Measurements from ENCODE around the gene SH2D3A.
"Not testable (repeated sequence)": the region's sequence is repeated elsewhere in the genome, so short reads cannot be mapped to it uniquely, and the experiment has no call there.

SH2D3A gene

DNA sequence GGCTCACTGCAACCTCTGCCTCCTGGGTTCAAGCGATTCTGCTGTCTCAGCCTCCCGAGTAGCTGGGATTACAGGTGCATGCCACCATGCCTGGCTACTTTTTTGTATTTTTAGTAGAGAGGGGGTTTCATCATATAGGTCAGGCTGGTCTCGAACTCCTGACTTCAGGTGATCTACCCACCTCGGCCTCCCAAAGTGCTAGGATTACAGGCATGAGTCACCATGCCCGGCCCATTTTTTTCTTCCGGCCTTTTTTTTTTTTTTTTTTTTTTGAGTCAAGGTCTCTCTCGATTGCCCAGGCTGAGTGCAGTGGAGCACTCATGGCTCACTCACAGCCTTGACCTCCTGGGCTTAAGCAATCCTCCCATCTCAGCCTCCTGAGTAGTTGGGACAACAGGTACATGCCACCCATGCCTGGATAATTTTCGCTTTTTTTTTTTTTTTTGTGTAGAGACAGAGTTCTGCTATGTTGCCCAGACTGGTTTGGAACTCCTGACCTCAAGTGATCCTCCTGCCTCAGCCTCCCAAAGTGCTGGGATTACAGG lies 4.9 kb downstream of the SH2D3A start:
- H3K4me3 ChIP-seq (ENCODE audit: low read depth, low read length); H3K36me3 ChIP-seq (ENCODE audit: control insufficient read depth in 2 of 2, insufficient read depth in 1 of 2, low read length in 2 of 2); H3K4me1 ChIP-seq (ENCODE audit: control insufficient read depth, insufficient read depth, low read length); H3K27ac ChIP-seq (ENCODE audit: extremely low read depth, low read depth, low read length); CTCF ChIA-PET; H3K9me3 ChIP-seq (ENCODE audit: control insufficient read depth, insufficient read depth, low read depth, low read length): not testable (repeated sequence)
- POLR2A ChIA-PET = interaction anchor here (1.0 kb wide), 1 partner anchor 24 kb away, joined by 4 read pairs; the partner anchor contains the start of gene GPR108
- TF ChIP-seq ZNF362 (tag by site-specific recombination; IDR thresholded peaks at IDR 0.05) (0 out of 2 replicates have a peak, but pooled peaks have one; percentile 28), ZBTB17 (tag by site-specific recombination; IDR thresholded peaks at IDR 0.05) (0 out of 2 replicates have a peak, but pooled peaks have one; percentile 19), SP7 (tag by site-specific recombination; IDR thresholded peaks at IDR 0.05) (peak; percentile 29; the same call in 1 of the 2 replicates)

- ChIA-PET POLR2A (interaction anchor here (1.0 to 1.1 kb wide), 2 partner anchors 23 to 336 kb away, joined by 3 to 4 read pairs; partner anchors contain the start of genes GPR108 and KHSRP), CTCF (interaction anchor here (1.0 kb wide), 1 partner anchor 8 kb away, joined by 4 read pairs; no protein-coding TSS in a partner anchor)
- H3K4me1 ChIP-seq (ENCODE audit: control insufficient read depth, insufficient read depth, low read length) = no peaks in the 10 kb centered on the region
- H3K9me3 ChIP-seq (ENCODE audit: control insufficient read depth, insufficient read depth, low read depth, low read length) = no peaks in the 10 kb centered on the region
- TF ChIP-seq ZNF48 (tag by site-specific recombination; IDR thresholded peaks at IDR 0.05) (no peak), ZNF791 (tag by site-specific recombination; IDR thresholded peaks at IDR 0.05) (no peak), ZNF76 (tag by site-specific recombination; IDR thresholded peaks at IDR 0.05; ENCODE audit: borderline replicate concordance, low read depth) (peak; percentile 77; the same call in 1 of the 2 replicates), KLF16 (tag by site-specific recombination; IDR thresholded peaks at IDR 0.05) (no peak), RBAK (tag by site-specific recombination; IDR thresholded peaks at IDR 0.05) (peak; percentile 96)
- no peaks in the 10 kb centered on the region; a peak in 1 of 3 replicates for H3K36me3 ChIP-seq (ENCODE audit: control insufficient read depth in 2 of 2, insufficient read depth in 1 of 2, low read length in 2 of 2)
- H3K27ac ChIP-seq (ENCODE audit: extremely low read depth, low read depth, low read length) = no peak overlapping the region
- no peak overlapping the region for H3K4me3 ChIP-seq (ENCODE audit: low read depth, low read length)
These were observed 6.1 kb downstream of the SH2D3A start for GRCh38 chr19:6761053-6761676.

DNA sequence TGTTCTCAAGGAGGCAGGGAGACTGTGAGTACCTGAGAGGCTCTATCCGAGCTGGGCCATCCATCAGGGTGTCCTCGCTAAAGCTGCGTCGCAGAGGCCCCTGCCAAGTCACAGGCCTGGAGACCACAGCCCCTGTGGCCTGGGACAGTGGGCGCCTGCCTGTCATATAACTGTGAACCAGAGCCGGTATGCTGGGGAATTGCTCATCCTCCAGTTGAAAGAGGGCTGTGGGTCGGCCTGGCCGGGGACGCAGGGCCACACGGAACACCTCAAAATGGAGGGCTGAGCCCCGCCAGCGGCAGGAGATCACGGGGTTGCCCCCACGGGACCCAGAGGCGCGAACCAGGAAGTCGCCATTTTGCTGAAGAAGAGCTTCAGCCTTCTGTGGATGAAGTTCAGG lies 6.6 kb downstream of the SH2D3A start:
- ChIA-PET CTCF (interaction anchor here (0.8 to 1.0 kb wide), 2 partner anchors 8 to 103 kb away, joined by 4 read pairs; no protein-coding TSS in a partner anchor), POLR2A (interaction anchor here (1.1 kb wide), 1 partner anchor 336 kb away, joined by 3 read pairs; the partner anchor contains the start of gene KHSRP)
- no peaks in the 10 kb centered on the region; a peak in 1 of 3 replicates for H3K36me3 ChIP-seq (ENCODE audit: control insufficient read depth in 2 of 2, insufficient read depth in 1 of 2, low read length in 2 of 2)
- no peaks in the 10 kb centered on the region for H3K4me1 ChIP-seq (ENCODE audit: control insufficient read depth, insufficient read depth, low read length)
- no peaks in the 10 kb centered on the region for H3K9me3 ChIP-seq (ENCODE audit: control insufficient read depth, insufficient read depth, low read depth, low read length)
- H3K27ac ChIP-seq (ENCODE audit: extremely low read depth, low read depth, low read length) = no peak overlapping the region
- H3K4me3 ChIP-seq (ENCODE audit: low read depth, low read length) = no peak overlapping the region
- TF ChIP-seq ZNF623 (tag by site-specific recombination; IDR thresholded peaks at IDR 0.05) (no peak), ZNF792 (tag by site-specific recombination; IDR thresholded peaks at IDR 0.05) (no peak), ZNF155 (tag by site-specific recombination; IDR thresholded peaks at IDR 0.05) (no peak), ZNF112 (tag by site-specific recombination; IDR thresholded peaks at IDR 0.05) (no peak), KLF16 (tag by site-specific recombination; IDR thresholded peaks at IDR 0.05) (no peak), TRIM28 (IDR thresholded peaks at IDR 0.05; ENCODE audit: borderline replicate concordance, low read length) (no peak), ZNF433 (tag by site-specific recombination; IDR thresholded peaks at IDR 0.05; ENCODE audit: low read depth) (no peak), OSR2 (tag by site-specific recombination; IDR thresholded peaks at IDR 0.05) (no peak), ZNF280C (tag by site-specific recombination; IDR thresholded peaks at IDR 0.05) (no peak), ZNF2 (tag by site-specific recombination; IDR thresholded peaks at IDR 0.05) (no peak), ZNF175 (tag by site-specific recombination; IDR thresholded peaks at IDR 0.05) (no peak), ZFP3 (tag by site-specific recombination; IDR thresholded peaks at IDR 0.05; ENCODE audit: low read depth) (no peak), ZNF114 (tag by site-specific recombination; IDR thresholded peaks at IDR 0.05) (no peak), ZNF558 (tag by site-specific recombination; IDR thresholded peaks at IDR 0.05) (no peak), ZNF221 (tag by site-specific recombination; IDR thresholded peaks at IDR 0.05; ENCODE audit: borderline replicate concordance) (no peak), ZNF621 (tag by site-specific recombination; IDR thresholded peaks at IDR 0.05) (no peak)
- TF ChIP-seq, protein P1, sequence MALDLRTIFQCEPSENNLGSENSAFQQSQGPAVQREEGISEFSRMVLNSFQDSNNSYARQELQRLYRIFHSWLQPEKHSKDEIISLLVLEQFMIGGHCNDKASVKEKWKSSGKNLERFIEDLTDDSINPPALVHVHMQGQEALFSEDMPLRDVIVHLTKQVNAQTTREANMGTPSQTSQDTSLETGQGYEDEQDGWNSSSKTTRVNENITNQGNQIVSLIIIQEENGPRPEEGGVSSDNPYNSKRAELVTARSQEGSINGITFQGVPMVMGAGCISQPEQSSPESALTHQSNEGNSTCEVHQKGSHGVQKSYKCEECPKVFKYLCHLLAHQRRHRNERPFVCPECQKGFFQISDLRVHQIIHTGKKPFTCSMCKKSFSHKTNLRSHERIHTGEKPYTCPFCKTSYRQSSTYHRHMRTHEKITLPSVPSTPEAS (tag by site-specific recombination; IDR thresholded peaks at IDR 0.05) = no peak
- TF ChIP-seq, protein P2, sequence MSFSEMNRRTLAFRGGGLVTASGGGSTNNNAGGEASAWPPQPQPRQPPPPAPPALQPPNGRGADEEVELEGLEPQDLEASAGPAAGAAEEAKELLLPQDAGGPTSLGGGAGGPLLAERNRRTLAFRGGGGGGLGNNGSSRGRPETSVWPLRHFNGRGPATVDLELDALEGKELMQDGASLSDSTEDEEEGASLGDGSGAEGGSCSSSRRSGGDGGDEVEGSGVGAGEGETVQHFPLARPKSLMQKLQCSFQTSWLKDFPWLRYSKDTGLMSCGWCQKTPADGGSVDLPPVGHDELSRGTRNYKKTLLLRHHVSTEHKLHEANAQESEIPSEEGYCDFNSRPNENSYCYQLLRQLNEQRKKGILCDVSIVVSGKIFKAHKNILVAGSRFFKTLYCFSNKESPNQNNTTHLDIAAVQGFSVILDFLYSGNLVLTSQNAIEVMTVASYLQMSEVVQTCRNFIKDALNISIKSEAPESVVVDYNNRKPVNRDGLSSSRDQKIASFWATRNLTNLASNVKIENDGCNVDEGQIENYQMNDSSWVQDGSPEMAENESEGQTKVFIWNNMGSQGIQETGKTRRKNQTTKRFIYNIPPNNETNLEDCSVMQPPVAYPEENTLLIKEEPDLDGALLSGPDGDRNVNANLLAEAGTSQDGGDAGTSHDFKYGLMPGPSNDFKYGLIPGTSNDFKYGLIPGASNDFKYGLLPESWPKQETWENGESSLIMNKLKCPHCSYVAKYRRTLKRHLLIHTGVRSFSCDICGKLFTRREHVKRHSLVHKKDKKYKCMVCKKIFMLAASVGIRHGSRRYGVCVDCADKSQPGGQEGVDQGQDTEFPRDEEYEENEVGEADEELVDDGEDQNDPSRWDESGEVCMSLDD (tag by site-specific recombination; IDR thresholded peaks at IDR 0.05) = no peak

All from HEK293 (cell line).